Tibial nerve (tissue), 4 donors: Measurements from ENCODE around the gene LRFN2. TPM values are rescaled to one million over a fixed set of nuclear protein-coding genes. Genes with fewer than 3 reads are reported as not detected.

ENCODE experiments used
- DNase-seq, 2 donors: peaks; one replicate each; pipeline ENCODE4 v3.0.0-alpha.2; 2019; ENCODE audit warnings: low spot score in 2 of 2
- H3K27ac ChIP-seq, 4 donors: fragments of 200-600 bp; sonication (generic) in 3 of 4; one replicate each; pipeline ENCODE4 v1.5.1; 2017 to 2019; ENCODE audit warnings: mild to moderate bottlenecking in 1 of 4
- H3K27me3 ChIP-seq, 2 donors: fragments of 200-600 bp; sonication (generic) in 1 of 2; one replicate each; pipeline versions ENCODE4 v1.5.1 to v1.6.0; 2017 to 2019
- H3K36me3 ChIP-seq, 3 donors: fragments of 200-600 bp; sonication (generic); one replicate each; pipeline ENCODE4 v1.5.1; 2018 to 2019
- H3K4me1 ChIP-seq, 4 donors: fragments of 200-600 bp; sonication (generic) in 3 of 4; one replicate each; pipeline ENCODE4 v1.5.1; 2017 to 2019
- H3K4me3 ChIP-seq, 4 donors: fragments of 200-600 bp; sonication (generic) in 3 of 4; one replicate each; pipeline ENCODE4 v1.5.1; 2017 to 2019; ENCODE audit warnings: mild to moderate bottlenecking in 1 of 4, moderate library complexity in 1 of 4
- H3K9me3 ChIP-seq, 4 donors: fragments of 200-600 bp; sonication (generic) in 3 of 4; one replicate each; pipeline ENCODE4 v1.5.1; 2017 to 2019
- CTCF ChIP-seq, 5 experiments: fragments of 200-600 bp in 3 of 5; fragments of 450-650 bp in 2 of 5; sonication (generic) in 3 of 5; IDR thresholded peaks; one replicate each; pipeline ENCODE4 v1.5.1; 2016 to 2019; ENCODE audit warnings: antibody characterized with exemption in 5 of 5, mild to moderate bottlenecking in 3 of 5, moderate library complexity in 2 of 5
- EP300 ChIP-seq, 2 donors: sonication (generic); formaldehyde crosslinking; IDR thresholded peaks; one replicate each; pipeline ENCODE4 v1.6.1; 2017; ENCODE audit warnings: antibody characterized with exemption in 2 of 2, mild to moderate bottlenecking in 1 of 2
- POLR2A ChIP-seq, 2 donors: fragments of 450-650 bp; IDR thresholded peaks; one replicate each; pipeline ENCODE4 v1.6.1; 2017; ENCODE audit warnings: antibody characterized with exemption in 2 of 2, mild to moderate bottlenecking in 2 of 2, moderate library complexity in 2 of 2
- WGBS, 2 donors: methylation state at CpG; one replicate each; pipeline ENCODE4 v1.1.5; 2018; 5-methylcytosine and 5-hydroxymethylcytosine counted together
- total RNA-seq, 4 donors: library from RNA; depleted of rRNA; stranded (reverse); fragments of >200 nt; gene quantifications; one replicate each; pipeline ENCODE4 v1.1.0, GENCODE V29; 2016

LRFN2 gene
- total RNA-seq, 4 donors from 2014 or later, result not detected

DNA sequence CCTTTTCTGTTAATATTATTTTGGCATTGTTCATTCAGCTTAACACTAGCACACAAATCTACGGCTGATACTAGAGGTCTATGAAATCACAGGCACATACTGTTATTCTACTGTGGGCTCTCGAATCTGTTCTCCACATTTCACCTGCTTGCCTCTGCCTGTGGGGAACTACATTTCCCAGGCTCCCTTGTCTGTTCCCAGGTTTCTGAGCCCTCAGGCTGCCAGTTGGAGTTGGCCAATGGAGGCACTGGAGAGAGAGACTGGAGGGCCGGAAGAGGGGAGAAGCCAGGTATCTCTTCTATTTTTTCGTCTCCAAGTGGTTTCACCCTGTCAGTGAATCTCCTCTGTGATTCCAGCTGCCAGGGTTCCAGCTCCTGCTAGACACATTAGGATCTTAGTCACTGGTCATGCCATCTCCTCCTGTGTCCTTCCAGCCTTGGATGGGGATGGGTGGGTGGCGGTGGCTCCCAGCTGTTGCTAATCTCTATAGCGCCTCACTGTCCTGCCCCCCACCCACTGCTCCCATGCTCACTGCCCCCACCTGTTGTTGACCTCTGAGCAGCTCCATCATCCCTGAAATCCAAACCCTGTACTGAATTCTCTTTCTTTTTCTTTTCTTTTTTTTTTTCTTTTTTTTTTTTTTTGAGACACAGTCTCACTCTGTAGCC, 188.2 kb downstream of the LRFN2 start:
- Histone ChIP-seq H3K4me3 (no peak overlapping the region), H3K36me3 (no peaks in the 10 kb centered on the region), H3K27ac (no peak overlapping the region), H3K9me3 (no peaks in the 10 kb centered on the region), H3K27me3 (no peaks in the 10 kb centered on the region), H3K4me1 (no peaks in the 10 kb centered on the region)
- TF ChIP-seq EP300 (IDR thresholded peaks at IDR 0.05) (no peak), CTCF (IDR thresholded peaks at IDR 0.05) (no peak), POLR2A (IDR thresholded peaks at IDR 0.05) (no peak)
- no peak for DNase-seq
- 72 to 78% methylated on average over 6 of the region's 6 CpGs for WGBS, 2 donors

DNA sequence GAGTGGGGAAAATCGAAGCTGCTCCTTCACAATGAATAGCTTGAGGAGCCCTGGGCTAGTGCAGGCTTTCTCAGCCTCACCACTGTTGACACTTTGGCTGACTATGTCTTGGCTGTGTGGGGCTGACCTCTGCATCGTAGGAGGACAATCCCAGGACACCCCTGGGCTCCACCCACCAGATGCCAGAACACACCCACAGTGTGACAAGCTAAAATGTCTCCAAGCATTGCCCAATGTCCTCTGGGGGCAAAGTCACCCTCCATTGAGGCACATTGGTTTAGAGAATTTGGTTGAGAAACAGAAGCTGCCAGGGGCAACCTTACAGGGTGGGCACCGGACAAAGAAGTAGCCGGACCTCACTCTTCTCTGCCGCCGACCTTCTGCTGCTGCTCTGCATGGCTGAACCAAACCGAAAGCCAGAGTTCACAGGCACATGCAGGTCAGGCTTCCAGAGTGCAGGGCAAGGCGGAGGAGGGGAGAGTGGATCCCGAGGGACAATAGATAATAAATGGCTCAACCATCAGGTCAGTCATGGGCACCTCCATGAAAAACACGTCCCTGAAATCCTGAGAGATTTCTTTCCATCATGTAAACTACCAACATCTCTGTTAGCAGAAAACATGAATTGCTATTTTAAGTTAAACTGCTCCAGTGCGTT, 189.0 kb downstream of the LRFN2 start:
- Histone ChIP-seq H3K27me3 (no peaks in the 10 kb centered on the region), H3K4me3 (no peak overlapping the region), H3K9me3 (no peaks in the 10 kb centered on the region), H3K27ac (no peak overlapping the region), H3K4me1 (no peaks in the 10 kb centered on the region), H3K36me3 (no peaks in the 10 kb centered on the region)
- DNase-seq, result no peak
- TF ChIP-seq EP300 (IDR thresholded peaks at IDR 0.05), result no peak
- WGBS, 2 donors, result 59 to 66% methylated on average over 11 of the region's 11 CpGs

- Histone ChIP-seq H3K4me3 (no peak overlapping the region), H3K9me3 (no peaks in the 10 kb centered on the region), H3K36me3 (no peaks in the 10 kb centered on the region), H3K27me3 (no peaks in the 10 kb centered on the region), H3K4me1 (no peaks in the 10 kb centered on the region), H3K27ac (no peak overlapping the region)
- no peak for DNase-seq
- WGBS, 2 donors, result 81% methylated on average over 6 of the region's 6 CpGs
- TF ChIP-seq POLR2A (IDR thresholded peaks at IDR 0.05) (no peak), CTCF (IDR thresholded peaks at IDR 0.05) (no peak), EP300 (IDR thresholded peaks at IDR 0.05) (no peak)
Measured at GRCh38 chr6:40397287-40398033, 189.7 kb downstream of the LRFN2 start.

DNA sequence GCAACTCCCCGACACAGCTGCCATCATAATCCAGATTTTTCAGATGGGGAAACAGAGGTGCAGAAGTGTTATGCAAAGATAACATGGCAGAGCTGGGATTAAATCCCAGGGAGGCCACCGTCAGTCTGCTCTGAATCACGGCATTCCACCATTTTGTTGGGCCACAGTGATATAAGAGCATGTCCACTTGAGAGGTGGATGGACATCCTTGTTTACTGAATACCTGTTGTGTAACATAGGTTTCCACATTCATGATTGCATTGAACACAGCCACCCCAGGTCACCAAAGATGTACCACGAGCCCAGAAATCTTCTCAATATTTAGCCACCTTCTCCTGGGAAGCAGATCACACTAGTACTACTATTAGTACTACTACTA, 191.5 kb downstream of the LRFN2 start:
- 75 to 98% methylated on average over 4 of the region's 4 CpGs for WGBS, 2 donors
- H3K4me1 ChIP-seq, result no peaks in the 10 kb centered on the region
- no peak for TF ChIP-seq POLR2A (IDR thresholded peaks at IDR 0.05)
- no peak for TF ChIP-seq CTCF (IDR thresholded peaks at IDR 0.05)
- H3K27ac ChIP-seq, result no peak overlapping the region
- no peaks in the 10 kb centered on the region for H3K9me3 ChIP-seq
- DNase-seq, result no peak
- H3K27me3 ChIP-seq, result no peaks in the 10 kb centered on the region
- no peak overlapping the region for H3K4me3 ChIP-seq
- no peaks in the 10 kb centered on the region for H3K36me3 ChIP-seq

GRCh38 chr6:40395066-40395697, 192.0 kb downstream of the LRFN2 start:
- Histone ChIP-seq H3K4me1 (no peaks in the 10 kb centered on the region), H3K9me3 (no peaks in the 10 kb centered on the region), H3K36me3 (no peaks in the 10 kb centered on the region), H3K4me3 (no peak overlapping the region), H3K27ac (no peak overlapping the region), H3K27me3 (no peaks in the 10 kb centered on the region)
- 66 to 79% methylated on average over 4 to 5 of the region's 5 CpGs for WGBS, 2 donors
- no peak for DNase-seq
- no peak for TF ChIP-seq CTCF (IDR thresholded peaks at IDR 0.05)
- no peak for TF ChIP-seq POLR2A (IDR thresholded peaks at IDR 0.05)
- no peak for TF ChIP-seq EP300 (IDR thresholded peaks at IDR 0.05)
